HepG2 (cell line): ENCODE results near the gene CFAP119. TPM values are rescaled to one million over a fixed set of nuclear protein-coding genes. Genes with fewer than 3 reads are reported as not detected.
A peak's percentile ranks its signal among the peaks of the same experiment; 100 is the strongest.

ENCODE experiments used
- ATM ChIP-seq: fragments of 450-650 bp; IDR thresholded peaks from 2 replicates; pipeline ENCODE4 v1.7.1; 2017; ENCODE audit warnings: mild to moderate bottlenecking, borderline replicate concordance
- FOSL1 ChIP-seq: sonication (generic); formaldehyde crosslinking; IDR thresholded peaks from 2 replicates; pipeline ENCODE4 v1.9.0; 2021; ENCODE audit warnings: missing genetic modification reagents, borderline replicate concordance
- HMGXB3 ChIP-seq: sonication (generic); formaldehyde crosslinking; IDR thresholded peaks from 2 replicates; pipeline ENCODE4 v1.4.0; 2020; ENCODE audit warnings: missing genetic modification reagents, borderline replicate concordance
- MIXL1 ChIP-seq: IDR thresholded peaks from 2 replicates; pipeline ENCODE4 v1.6.1; 2016
- STAT5B ChIP-seq: sonication (generic); formaldehyde crosslinking; IDR thresholded peaks from 2 replicates; pipeline ENCODE4 v1.4.0; 2020; ENCODE audit warnings: missing genetic modification reagents
- TCF12 ChIP-seq, 2 experiments: fragments of 450-650 bp in 1 of 2; sonication (generic) in 1 of 2; formaldehyde crosslinking in 1 of 2; IDR thresholded peaks; 2 replicates each; pipeline versions ENCODE4 v1.6.1 to v1.8.0; 2017 to 2022; ENCODE audit warnings: antibody characterized with exemption in 1 of 2, mild to moderate bottlenecking in 1 of 2, missing genetic modification reagents in 1 of 2, moderate library complexity in 1 of 2
- ZNF318 ChIP-seq: sonication (generic); formaldehyde crosslinking; IDR thresholded peaks from 2 replicates; pipeline ENCODE4 v1.4.0; 2020; ENCODE audit warnings: mild to moderate bottlenecking, missing genetic modification reagents
- ZNF432 ChIP-seq: sonication (generic); formaldehyde crosslinking; IDR thresholded peaks from 2 replicates; pipeline ENCODE4 v1.5.0; 2020; ENCODE audit warnings: missing genetic modification reagents, mild to moderate bottlenecking, borderline replicate concordance
- ZNF784 ChIP-seq: sonication (generic); formaldehyde crosslinking; IDR thresholded peaks from 2 replicates; pipeline ENCODE4 v1.5.1; 2020; ENCODE audit warnings: missing genetic modification reagents, mild to moderate bottlenecking, borderline replicate concordance
- polyA plus RNA-seq, 8 experiments: library from polyadenylated mRNA; depleted of rRNA in 3 of 8; stranded (reverse) in 7 of 8; unstranded in 1 of 8; fragments of >200 nt; fragmentation: Illumina TruSeq in 4 of 8; extraction: Trizol in 4 of 8; gene quantifications; 2 replicates each; pipeline versions ENCODE4 v1.2.1 to v1.2.3, GENCODE V29; 2011 to 2016; ENCODE audit warnings: low read depth in 4 of 8, missing spikeins in 1 of 8, mixed read lengths in 1 of 8; ENCODE audit not compliant: insufficient read depth in 1 of 8
- total RNA-seq, 5 experiments: library from RNA; depleted of rRNA; stranded (reverse); fragments of >200 nt; fragmentation: Illumina TruSeq; extraction: Trizol; gene quantifications; 2 replicates each; pipeline ENCODE4 v1.2.3, GENCODE V29; 2016; ENCODE audit warnings: low read depth in 1 of 5
- TF ChIP-seq, protein P1 (sequence below): sonication (generic); formaldehyde crosslinking; IDR thresholded peaks from 2 replicates; pipeline ENCODE4 v1.5.1; 2020; ENCODE audit warnings: missing genetic modification reagents, mild to moderate bottlenecking, borderline replicate concordance

CFAP119 gene
- total and polyA plus RNA-seq, 2 of the 13 experiments (the other 11 are each of a cell fraction or from before 2014, with no cell fraction given) = 6.4 TPM

GRCh38 chr16:30805370-30806169 is 43.7 kb upstream of the CFAP119 start (continued):
- no peak for TF ChIP-seq ZNF318 (CRISPR knock-in tag)
- peak; percentile 44; the same call in 1 of the 2 replicates for TF ChIP-seq FOSL1
- peak; percentile 90; the same call in 1 of the 2 replicates for TF ChIP-seq ZNF784 (CRISPR knock-in tag)
- 0 out of 2 replicates have a peak, but pooled peaks have one; percentile 47 for TF ChIP-seq ZNF432 (CRISPR knock-in tag)
- TF ChIP-seq TCF12 (IDR thresholded peaks at IDR 0.05) = no peak
- peak; percentile 68; the same call in 1 of the 2 replicates for TF ChIP-seq TCF12 (CRISPR knock-in tag; IDR thresholded peaks at IDR 0.05)
- TF ChIP-seq STAT5B (CRISPR knock-in tag) = peak; percentile 89
- no peak for TF ChIP-seq ATM
- TF ChIP-seq HMGXB3 (CRISPR knock-in tag) = peak; percentile 52
- TF ChIP-seq, protein P1, sequence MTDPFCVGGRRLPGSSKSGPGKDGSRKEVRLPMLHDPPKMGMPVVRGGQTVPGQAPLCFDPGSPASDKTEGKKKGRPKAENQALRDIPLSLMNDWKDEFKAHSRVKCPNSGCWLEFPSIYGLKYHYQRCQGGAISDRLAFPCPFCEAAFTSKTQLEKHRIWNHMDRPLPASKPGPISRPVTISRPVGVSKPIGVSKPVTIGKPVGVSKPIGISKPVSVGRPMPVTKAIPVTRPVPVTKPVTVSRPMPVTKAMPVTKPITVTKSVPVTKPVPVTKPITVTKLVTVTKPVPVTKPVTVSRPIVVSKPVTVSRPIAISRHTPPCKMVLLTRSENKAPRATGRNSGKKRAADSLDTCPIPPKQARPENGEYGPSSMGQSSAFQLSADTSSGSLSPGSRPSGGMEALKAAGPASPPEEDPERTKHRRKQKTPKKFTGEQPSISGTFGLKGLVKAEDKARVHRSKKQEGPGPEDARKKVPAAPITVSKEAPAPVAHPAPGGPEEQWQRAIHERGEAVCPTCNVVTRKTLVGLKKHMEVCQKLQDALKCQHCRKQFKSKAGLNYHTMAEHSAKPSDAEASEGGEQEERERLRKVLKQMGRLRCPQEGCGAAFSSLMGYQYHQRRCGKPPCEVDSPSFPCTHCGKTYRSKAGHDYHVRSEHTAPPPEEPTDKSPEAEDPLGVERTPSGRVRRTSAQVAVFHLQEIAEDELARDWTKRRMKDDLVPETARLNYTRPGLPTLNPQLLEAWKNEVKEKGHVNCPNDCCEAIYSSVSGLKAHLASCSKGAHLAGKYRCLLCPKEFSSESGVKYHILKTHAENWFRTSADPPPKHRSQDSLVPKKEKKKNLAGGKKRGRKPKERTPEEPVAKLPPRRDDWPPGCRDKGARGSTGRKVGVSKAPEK (CRISPR knock-in tag) = no peak; the same call in 1 of the 2 replicates
- peak; percentile 77 for TF ChIP-seq MIXL1
